Measurements from ENCODE around the gene ZBTB16. TPM values are rescaled to one million over a fixed set of nuclear protein-coding genes. Genes with fewer than 3 reads are reported as not detected.

The ZBTB16 gene
- total RNA-seq, 1 experiment from 2014 or later, result 0.21 TPM

- TF ChIP-seq SIN3A (IDR thresholded peaks at IDR 0.05; ENCODE audit: borderline replicate concordance, insufficient read depth, low read depth, low read length) (no peak), POLR2AphosphoS5 (IDR thresholded peaks at IDR 0.05; ENCODE audit: low read depth, low read length) (no peak), TCF7L2 (IDR thresholded peaks at IDR 0.05; ENCODE audit: low read depth, low read length) (no peak), CTCF (IDR thresholded peaks at IDR 0.05) (no peak), REST (IDR thresholded peaks at IDR 0.05; ENCODE audit: insufficient read depth in 1 of 2, low read depth in 2 of 2, low read length in 1 of 2) (no peak)
- in situ Hi-C loops (cut with HindIII; ENCODE audit: low pct_unique_long_range_greater_than_20kb, low sequenced_read_pairs) (no loop called here), intact Hi-C loops (cut with micrococcal nuclease; ENCODE audit: unreplicated experiment) (no loop called here)
- Histone ChIP-seq H3K27me3 (ENCODE audit: control insufficient read depth, insufficient read depth, low read length) (no peaks in the 10 kb centered on the region), H3K27ac (ENCODE audit: low read length) (no peak overlapping the region), H3K4me1 (ENCODE audit: control insufficient read depth, insufficient read depth, low read length) (no peaks in the 10 kb centered on the region), H3K9me3 (ENCODE audit: control insufficient read depth, insufficient read depth, low read depth, low read length) (no peaks in the 10 kb centered on the region), H3K36me3 (ENCODE audit: control insufficient read depth, insufficient read depth, low read length) (no peaks in the 10 kb centered on the region), H3K4me3 (ENCODE audit: low read depth in 2 of 2, low read length in 2 of 2) (no peak overlapping the region)
- POLR2A ChIA-PET, result no interaction called here
- CTCF ChIA-PET, result no interaction called here
- ATAC-seq (no peak), DNase-seq (ENCODE audit: low read depth, low spot score) (no peak)
- BruUV-seq (replicated peaks), result no TSS peak
Measured at GRCh38 chr11:114019574-114019973, 39.9 kb upstream of the ZBTB16 start.

DNA sequence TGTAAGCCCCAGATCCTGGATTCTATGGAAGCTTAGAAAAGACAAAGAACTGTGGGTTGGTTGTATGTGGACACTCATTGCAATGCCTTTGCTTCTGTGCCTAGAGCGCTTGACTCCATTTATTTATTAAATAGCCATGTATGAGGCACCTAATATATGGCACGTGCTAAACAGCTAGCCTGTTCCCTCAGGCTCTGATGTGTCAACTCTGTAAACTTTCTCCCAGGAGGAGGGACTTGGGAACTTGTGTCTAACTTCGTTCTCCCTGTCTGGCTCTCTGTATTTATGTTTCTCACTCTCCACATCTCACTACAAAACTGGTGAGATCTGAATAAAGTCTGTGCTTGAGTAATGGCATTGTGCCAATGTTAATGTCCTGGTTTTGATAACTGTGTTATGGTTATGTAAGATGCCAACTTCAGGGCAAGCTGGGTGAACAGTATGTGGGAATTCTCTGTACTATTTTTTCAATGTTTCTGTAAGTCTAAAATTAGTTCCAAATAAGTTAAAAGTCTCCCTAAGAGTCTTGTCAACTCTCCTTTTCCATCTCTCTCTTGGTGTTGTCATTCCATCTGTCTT is 34.1 kb upstream of the ZBTB16 start:
- intact Hi-C loops (cut with micrococcal nuclease; ENCODE audit: unreplicated experiment), result no loop called here
- Histone ChIP-seq H3K27ac (ENCODE audit: low read length) (no peak overlapping the region), H3K4me3 (ENCODE audit: low read depth in 2 of 2, low read length in 2 of 2) (no peak overlapping the region), H3K9me3 (ENCODE audit: control insufficient read depth, insufficient read depth, low read depth, low read length) (no peaks in the 10 kb centered on the region), H3K4me1 (ENCODE audit: control insufficient read depth, insufficient read depth, low read length) (no peaks in the 10 kb centered on the region), H3K36me3 (ENCODE audit: control insufficient read depth, insufficient read depth, low read length) (no peaks in the 10 kb centered on the region), H3K27me3 (ENCODE audit: control insufficient read depth, insufficient read depth, low read length) (peaks cover 19% of the 10 kb centered on the region)
- in situ Hi-C loops (cut with HindIII; ENCODE audit: low pct_unique_long_range_greater_than_20kb, low sequenced_read_pairs), result no loop called here
- no TSS peak for BruUV-seq (replicated peaks)
- ChIA-PET POLR2A (no interaction called here), CTCF (interaction anchor here (1.2 kb wide), 1 partner anchor 236 kb away, joined by 3 read pairs; no protein-coding TSS in a partner anchor)
- ATAC-seq, result no peak
- TF ChIP-seq TCF7L2 (IDR thresholded peaks at IDR 0.05; ENCODE audit: low read depth, low read length), result no peak
- TF ChIP-seq POLR2AphosphoS5 (IDR thresholded peaks at IDR 0.05; ENCODE audit: low read depth, low read length), result no peak
- TF ChIP-seq REST (IDR thresholded peaks at IDR 0.05; ENCODE audit: insufficient read depth in 1 of 2, low read depth in 2 of 2, low read length in 1 of 2), result no peak
- TF ChIP-seq SIN3A (IDR thresholded peaks at IDR 0.05; ENCODE audit: borderline replicate concordance, insufficient read depth, low read depth, low read length), result no peak
- no peak for TF ChIP-seq CTCF (IDR thresholded peaks at IDR 0.05)
- no peak for DNase-seq (ENCODE audit: low read depth, low spot score)

Data from Panc1 (cell line).